Parietal lobe (tissue), 1 donor: ENCODE data around the gene INSRR. TPM values are rescaled to one million over a fixed set of nuclear protein-coding genes. Genes with fewer than 3 reads are reported as not detected.

Experiments
- total RNA-seq: library from RNA; depleted of rRNA; stranded (reverse); fragments of >200 nt; gene quantifications from one replicate; pipeline ENCODE4 v1.2.3, GENCODE V29; 2014

Gene INSRR
- 0.31 TPM for total RNA-seq

GRCh38 chr1:156858959-156859522, at the start of gene INSRR:
TSS of gene INSRR (minus strand) at chr1:156859117. CDS start at chr1:156858621, 496 bp downstream.

GRCh38 chr1:156893048-156893953, 34.4 kb upstream of the INSRR start, which contains the start of gene PEAR1:
TSS of gene PEAR1 (plus strand) at chr1:156893718. CDS start at chr1:156903927, 10,209 bp downstream.

GRCh38 chr1:156860628-156861423, 1.9 kb upstream of the INSRR start, which contains the start of gene NTRK1:
TSS of gene NTRK1 (plus strand) at chr1:156860865. CDS start at chr1:156860935, 70 bp downstream.

GRCh38 chr1:156816561-156817328, 42.2 kb downstream of the INSRR start, which contains the start of gene SH2D2A:
TSS of gene SH2D2A (minus strand) at chr1:156816848. CDS start at chr1:156816708, 140 bp downstream.

Other genes with a start within 250 kb of the INSRR start
- 1.3 TPM for gene HAPLN2, start 239.7 kb downstream of the INSRR start, total RNA-seq
- gene BCAN, start 217.0 kb downstream of the INSRR start, total RNA-seq, result 94.8 TPM
- gene NES, start 181.7 kb downstream of the INSRR start, total RNA-seq, result 29.7 TPM
- gene CRABP2, start 153.5 kb downstream of the INSRR start, total RNA-seq, result 1.9 TPM
- gene METTL25B, start 130.6 kb downstream of the INSRR start, total RNA-seq, result 11.6 TPM
- 14.1 TPM for gene ISG20L2, start 130.4 kb downstream of the INSRR start, total RNA-seq
- gene MRPL24, start 118.0 kb downstream of the INSRR start, total RNA-seq, result 9.7 TPM
- gene HDGF, start 107.4 kb downstream of the INSRR start, total RNA-seq, result 68.5 TPM
- gene PRCC, start 91.6 kb downstream of the INSRR start, total RNA-seq, result 27.9 TPM
- not detected for gene SH2D2A, start 42.3 kb downstream of the INSRR start, total RNA-seq
- gene NTRK1, start 1.7 kb upstream of the INSRR start, total RNA-seq, result 0.31 TPM
- 0.94 TPM for gene PEAR1, start 34.6 kb upstream of the INSRR start, total RNA-seq
- gene LRRC71, start 61.5 kb upstream of the INSRR start, total RNA-seq, result not detected
- 85.1 TPM for gene ARHGEF11, start 186.6 kb upstream of the INSRR start, total RNA-seq
- gene ETV3L, start 240.7 kb upstream of the INSRR start, total RNA-seq, result not detected